C4-2B (cell line): ENCODE measurements around the gene LTBP2.

Source experiments
- CTCF ChIP-seq: fragments of 450-650 bp; conservative IDR thresholded peaks from 2 replicates; pipeline ENCODE4 v1.5.1; 2017; ENCODE audit warnings: mild to moderate bottlenecking
- ZFX ChIP-seq: fragments of 450-650 bp; IDR thresholded peaks from 2 replicates; pipeline ENCODE4 v1.6.1; 2017

GRCh38 chr14:74601982-74602381, 10.1 kb downstream of the LTBP2 start:
- TF ChIP-seq CTCF (no peak), ZFX (no peak)
